ENCODE measurements around the gene DOK5.

DNA sequence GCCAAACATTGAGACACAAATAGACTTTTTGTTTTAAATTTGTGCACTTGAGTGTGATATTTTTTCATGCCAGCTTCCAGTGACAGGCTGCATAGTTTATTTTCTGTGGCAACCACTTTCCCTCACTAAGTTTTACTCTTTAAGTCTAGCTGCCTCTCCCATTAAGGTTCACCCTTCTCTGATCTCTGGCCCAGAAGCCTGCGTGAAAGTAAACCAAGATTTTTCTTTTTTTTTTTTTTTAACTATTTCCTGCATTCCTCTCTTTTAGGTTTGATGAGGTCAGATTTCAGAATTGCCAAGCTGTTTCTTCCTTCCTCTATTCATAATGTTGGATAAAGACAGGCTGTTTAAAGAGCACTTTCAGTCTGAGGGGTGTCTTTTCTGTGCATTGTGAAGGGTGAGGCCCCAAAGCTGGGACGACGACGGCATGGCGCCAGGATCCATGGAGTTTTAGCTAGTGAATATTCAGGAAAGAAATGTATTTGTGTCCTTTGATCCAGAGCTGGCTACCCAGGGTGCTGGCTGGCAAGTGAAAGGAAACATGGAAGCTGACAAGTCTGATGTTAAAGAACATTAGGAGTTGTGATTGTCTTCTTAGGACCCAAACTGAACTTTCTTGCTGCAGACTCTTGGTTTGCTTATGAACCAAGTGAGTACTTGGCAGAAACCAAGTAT is 50.7 kb downstream of the DOK5 start:
- TF ChIP-seq FOXJ3 (CRISPR knock-in tag; IDR thresholded peaks at IDR 0.05) = no peak
- no peak for TF ChIP-seq POLR2AphosphoS5 (IDR thresholded peaks at IDR 0.05; ENCODE audit: low read depth, low read length)
- TF ChIP-seq MXI1 (IDR thresholded peaks at IDR 0.05; ENCODE audit: low read depth, low read length) = no peak
- TF ChIP-seq, protein P1, sequence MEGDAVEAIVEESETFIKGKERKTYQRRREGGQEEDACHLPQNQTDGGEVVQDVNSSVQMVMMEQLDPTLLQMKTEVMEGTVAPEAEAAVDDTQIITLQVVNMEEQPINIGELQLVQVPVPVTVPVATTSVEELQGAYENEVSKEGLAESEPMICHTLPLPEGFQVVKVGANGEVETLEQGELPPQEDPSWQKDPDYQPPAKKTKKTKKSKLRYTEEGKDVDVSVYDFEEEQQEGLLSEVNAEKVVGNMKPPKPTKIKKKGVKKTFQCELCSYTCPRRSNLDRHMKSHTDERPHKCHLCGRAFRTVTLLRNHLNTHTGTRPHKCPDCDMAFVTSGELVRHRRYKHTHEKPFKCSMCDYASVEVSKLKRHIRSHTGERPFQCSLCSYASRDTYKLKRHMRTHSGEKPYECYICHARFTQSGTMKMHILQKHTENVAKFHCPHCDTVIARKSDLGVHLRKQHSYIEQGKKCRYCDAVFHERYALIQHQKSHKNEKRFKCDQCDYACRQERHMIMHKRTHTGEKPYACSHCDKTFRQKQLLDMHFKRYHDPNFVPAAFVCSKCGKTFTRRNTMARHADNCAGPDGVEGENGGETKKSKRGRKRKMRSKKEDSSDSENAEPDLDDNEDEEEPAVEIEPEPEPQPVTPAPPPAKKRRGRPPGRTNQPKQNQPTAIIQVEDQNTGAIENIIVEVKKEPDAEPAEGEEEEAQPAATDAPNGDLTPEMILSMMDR (IDR thresholded peaks at IDR 0.05) = no peak
- TF ChIP-seq GATA2 (CRISPR knock-in tag; IDR thresholded peaks at IDR 0.05) = no peak
- TF ChIP-seq, protein P2, sequence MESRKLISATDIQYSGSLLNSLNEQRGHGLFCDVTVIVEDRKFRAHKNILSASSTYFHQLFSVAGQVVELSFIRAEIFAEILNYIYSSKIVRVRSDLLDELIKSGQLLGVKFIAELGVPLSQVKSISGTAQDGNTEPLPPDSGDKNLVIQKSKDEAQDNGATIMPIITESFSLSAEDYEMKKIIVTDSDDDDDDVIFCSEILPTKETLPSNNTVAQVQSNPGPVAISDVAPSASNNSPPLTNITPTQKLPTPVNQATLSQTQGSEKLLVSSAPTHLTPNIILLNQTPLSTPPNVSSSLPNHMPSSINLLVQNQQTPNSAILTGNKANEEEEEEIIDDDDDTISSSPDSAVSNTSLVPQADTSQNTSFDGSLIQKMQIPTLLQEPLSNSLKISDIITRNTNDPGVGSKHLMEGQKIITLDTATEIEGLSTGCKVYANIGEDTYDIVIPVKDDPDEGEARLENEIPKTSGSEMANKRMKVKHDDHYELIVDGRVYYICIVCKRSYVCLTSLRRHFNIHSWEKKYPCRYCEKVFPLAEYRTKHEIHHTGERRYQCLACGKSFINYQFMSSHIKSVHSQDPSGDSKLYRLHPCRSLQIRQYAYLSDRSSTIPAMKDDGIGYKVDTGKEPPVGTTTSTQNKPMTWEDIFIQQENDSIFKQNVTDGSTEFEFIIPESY (IDR thresholded peaks at IDR 0.05; ENCODE audit: borderline replicate concordance, low read depth) = no peak
- TF ChIP-seq, protein P3, sequence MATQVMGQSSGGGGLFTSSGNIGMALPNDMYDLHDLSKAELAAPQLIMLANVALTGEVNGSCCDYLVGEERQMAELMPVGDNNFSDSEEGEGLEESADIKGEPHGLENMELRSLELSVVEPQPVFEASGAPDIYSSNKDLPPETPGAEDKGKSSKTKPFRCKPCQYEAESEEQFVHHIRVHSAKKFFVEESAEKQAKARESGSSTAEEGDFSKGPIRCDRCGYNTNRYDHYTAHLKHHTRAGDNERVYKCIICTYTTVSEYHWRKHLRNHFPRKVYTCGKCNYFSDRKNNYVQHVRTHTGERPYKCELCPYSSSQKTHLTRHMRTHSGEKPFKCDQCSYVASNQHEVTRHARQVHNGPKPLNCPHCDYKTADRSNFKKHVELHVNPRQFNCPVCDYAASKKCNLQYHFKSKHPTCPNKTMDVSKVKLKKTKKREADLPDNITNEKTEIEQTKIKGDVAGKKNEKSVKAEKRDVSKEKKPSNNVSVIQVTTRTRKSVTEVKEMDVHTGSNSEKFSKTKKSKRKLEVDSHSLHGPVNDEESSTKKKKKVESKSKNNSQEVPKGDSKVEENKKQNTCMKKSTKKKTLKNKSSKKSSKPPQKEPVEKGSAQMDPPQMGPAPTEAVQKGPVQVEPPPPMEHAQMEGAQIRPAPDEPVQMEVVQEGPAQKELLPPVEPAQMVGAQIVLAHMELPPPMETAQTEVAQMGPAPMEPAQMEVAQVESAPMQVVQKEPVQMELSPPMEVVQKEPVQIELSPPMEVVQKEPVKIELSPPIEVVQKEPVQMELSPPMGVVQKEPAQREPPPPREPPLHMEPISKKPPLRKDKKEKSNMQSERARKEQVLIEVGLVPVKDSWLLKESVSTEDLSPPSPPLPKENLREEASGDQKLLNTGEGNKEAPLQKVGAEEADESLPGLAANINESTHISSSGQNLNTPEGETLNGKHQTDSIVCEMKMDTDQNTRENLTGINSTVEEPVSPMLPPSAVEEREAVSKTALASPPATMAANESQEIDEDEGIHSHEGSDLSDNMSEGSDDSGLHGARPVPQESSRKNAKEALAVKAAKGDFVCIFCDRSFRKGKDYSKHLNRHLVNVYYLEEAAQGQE (IDR thresholded peaks at IDR 0.05; ENCODE audit: low read depth, low read length) = no peak
- no peak for TF ChIP-seq ELF1 (IDR thresholded peaks at IDR 0.05)
- TF ChIP-seq NFIC (IDR thresholded peaks at IDR 0.05; ENCODE audit: borderline replicate concordance) = no peak
- TF ChIP-seq SIN3A (IDR thresholded peaks at IDR 0.05; ENCODE audit: borderline replicate concordance, low read depth, low read length) = no peak
- TF ChIP-seq FOSL2 (IDR thresholded peaks at IDR 0.05; ENCODE audit: borderline replicate concordance, low read depth) = no peak
- no peak for TF ChIP-seq RAD21 (IDR thresholded peaks at IDR 0.05; ENCODE audit: low read length)
